Colonic mucosa (tissue), 4 donors: Measurements from ENCODE around the gene RCAN1. TPM values are rescaled to one million over a fixed set of nuclear protein-coding genes. Genes with fewer than 3 reads are reported as not detected.

Source experiments
- DNase-seq: peaks from one replicate; pipeline ENCODE4 v3.0.0-alpha.2; 2020
- H3K27ac ChIP-seq: fragments of 200-600 bp; one replicate; pipeline ENCODE4 v1.8.0; 2021
- H3K27me3 ChIP-seq: fragments of 200-600 bp; one replicate; pipeline ENCODE4 v1.8.0; 2021
- H3K36me3 ChIP-seq: fragments of 200-600 bp; one replicate; pipeline ENCODE4 v1.8.0; 2021
- H3K4me1 ChIP-seq: fragments of 200-600 bp; one replicate; pipeline ENCODE4 v1.8.0; 2021; ENCODE audit warnings: mild to moderate bottlenecking
- H3K4me3 ChIP-seq: fragments of 200-600 bp; one replicate; pipeline ENCODE4 v1.8.0; 2021
- H3K9ac ChIP-seq, 2 donors: one replicate each; pipeline ENCODE4 v1.7.0; 2013; ENCODE audit warnings: control low read depth in 2 of 2, low read depth in 2 of 2, low read length in 2 of 2
- H3K9me3 ChIP-seq: fragments of 200-600 bp; one replicate; pipeline ENCODE4 v1.8.0; 2021
- CTCF ChIP-seq: fragments of 200-600 bp; IDR thresholded peaks from one replicate; pipeline ENCODE4 v1.8.0; 2022; ENCODE audit warnings: antibody characterized with exemption, mild to moderate bottlenecking
- intact Hi-C: fragments of 100-400 bp; cut with DNase I; formaldehyde crosslinking; loops from one replicate; pipeline ENCODE4 v1.14.1; 2022
- total RNA-seq, 2 donors: library from RNA; stranded (reverse); fragmentation: NEBNext Ultra II Directional in 1 of 2; extraction: Animal tissue kit (Norgen Biotek cat#: 25700) in 1 of 2; gene quantifications; one replicate each; pipeline ENCODE4 v1.2.1, GENCODE V29; 2021
- donor health status: healthy.
- donor health status: DM: no; HTN: no; CAD: no.
- donor health status: DM: no; HTN: no; CAD: no.

RCAN1 gene
- total RNA-seq, 2 donors from 2014 or later = 38.0 to 68.7 TPM

GRCh38 chr21:34518301-34518700 lies 96.6 kb downstream of the RCAN1 start:
- Histone ChIP-seq H3K36me3 (peaks cover 7% of the 10 kb centered on the region), H3K4me3 (no peak overlapping the region), H3K4me1 (peaks cover 16% of the 10 kb centered on the region), H3K9ac (no peak overlapping the region), H3K27me3 (no peaks in the 10 kb centered on the region), H3K27ac (no peak overlapping the region), H3K9me3 (no peaks in the 10 kb centered on the region)
- no peak for TF ChIP-seq CTCF
- no peak for DNase-seq
- intact Hi-C loops = no loop called here

- intact Hi-C loops = no loop called here
- Histone ChIP-seq H3K4me3 (no peak overlapping the region), H3K27me3 (no peaks in the 10 kb centered on the region), H3K36me3 (peaks cover 7% of the 10 kb centered on the region), H3K9me3 (no peaks in the 10 kb centered on the region), H3K9ac (no peak overlapping the region), H3K4me1 (peaks cover 16% of the 10 kb centered on the region), H3K27ac (no peak overlapping the region)
- no peak for TF ChIP-seq CTCF
- no peak for DNase-seq
Measured at GRCh38 chr21:34517491-34518245, 97.2 kb downstream of the RCAN1 start.

GRCh38 chr21:34517039-34517438 lies 97.9 kb downstream of the RCAN1 start:
- H3K27me3 ChIP-seq = no peaks in the 10 kb centered on the region
- peaks cover 13% of the 10 kb centered on the region for H3K4me1 ChIP-seq
- H3K27ac ChIP-seq = no peak overlapping the region
- H3K9ac ChIP-seq = no peak overlapping the region
- DNase-seq = no peak
- no peaks in the 10 kb centered on the region for H3K9me3 ChIP-seq
- no peak overlapping the region for H3K4me3 ChIP-seq
- H3K36me3 ChIP-seq = peaks cover 7% of the 10 kb centered on the region
- TF ChIP-seq CTCF = no peak
- intact Hi-C loops = no loop called here

GRCh38 chr21:34514576-34515115 lies 100.3 kb downstream of the RCAN1 start:
- intact Hi-C loops = no loop called here
- Histone ChIP-seq H3K27me3 (no peaks in the 10 kb centered on the region), H3K27ac (no peak overlapping the region), H3K4me3 (no peak overlapping the region), H3K4me1 (peaks cover 3% of the 10 kb centered on the region), H3K9ac (no peak overlapping the region), H3K36me3 (no peaks in the 10 kb centered on the region), H3K9me3 (no peaks in the 10 kb centered on the region)
- no peak for DNase-seq
- no peak for TF ChIP-seq CTCF

- H3K4me1 ChIP-seq = no peaks in the 10 kb centered on the region
- intact Hi-C loops = no loop called here
- H3K27me3 ChIP-seq = no peaks in the 10 kb centered on the region
- H3K27ac ChIP-seq = no peak overlapping the region
- H3K9ac ChIP-seq = no peak overlapping the region
- no peak for TF ChIP-seq CTCF
- no peak overlapping the region for H3K4me3 ChIP-seq
- H3K36me3 ChIP-seq = no peaks in the 10 kb centered on the region
- H3K9me3 ChIP-seq = no peaks in the 10 kb centered on the region
- no peak for DNase-seq
Measured at GRCh38 chr21:34513129-34513675, 101.7 kb downstream of the RCAN1 start.
